Stomach (tissue), 4 donors: ENCODE data around the gene AKT2.

ENCODE experiments used
- EP300 ChIP-seq: sonication (generic); formaldehyde crosslinking; IDR thresholded peaks from one replicate; pipeline ENCODE4 v1.6.1; 2017; ENCODE audit warnings: antibody characterized with exemption
- POLR2A ChIP-seq, 4 donors: fragments of 450-650 bp; IDR thresholded peaks; one replicate each; pipeline ENCODE4 v1.6.1; 2016; ENCODE audit warnings: antibody characterized with exemption in 4 of 4, control low read depth in 2 of 4, mild to moderate bottlenecking in 1 of 4, moderate library complexity in 1 of 4
- POLR2AphosphoS5 ChIP-seq, 3 donors: sonication (generic); formaldehyde crosslinking; IDR thresholded peaks; one replicate each; pipeline ENCODE4 v1.6.1; 2016; ENCODE audit warnings: antibody characterized with exemption in 3 of 3
- TF ChIP-seq, protein P1 (sequence below), 7 experiments: fragments of 450-650 bp in 4 of 7; fragments of 200-600 bp in 3 of 7; sonication (generic) in 3 of 7; IDR thresholded peaks; one replicate each; pipeline ENCODE4 v1.5.1; 2016 to 2019; ENCODE audit warnings: antibody characterized with exemption in 7 of 7, control low read depth in 2 of 7, mild to moderate bottlenecking in 1 of 7

GRCh38 chr19:40236366-40236765, 48.8 kb downstream of the AKT2 start:
- TF ChIP-seq, protein P1, sequence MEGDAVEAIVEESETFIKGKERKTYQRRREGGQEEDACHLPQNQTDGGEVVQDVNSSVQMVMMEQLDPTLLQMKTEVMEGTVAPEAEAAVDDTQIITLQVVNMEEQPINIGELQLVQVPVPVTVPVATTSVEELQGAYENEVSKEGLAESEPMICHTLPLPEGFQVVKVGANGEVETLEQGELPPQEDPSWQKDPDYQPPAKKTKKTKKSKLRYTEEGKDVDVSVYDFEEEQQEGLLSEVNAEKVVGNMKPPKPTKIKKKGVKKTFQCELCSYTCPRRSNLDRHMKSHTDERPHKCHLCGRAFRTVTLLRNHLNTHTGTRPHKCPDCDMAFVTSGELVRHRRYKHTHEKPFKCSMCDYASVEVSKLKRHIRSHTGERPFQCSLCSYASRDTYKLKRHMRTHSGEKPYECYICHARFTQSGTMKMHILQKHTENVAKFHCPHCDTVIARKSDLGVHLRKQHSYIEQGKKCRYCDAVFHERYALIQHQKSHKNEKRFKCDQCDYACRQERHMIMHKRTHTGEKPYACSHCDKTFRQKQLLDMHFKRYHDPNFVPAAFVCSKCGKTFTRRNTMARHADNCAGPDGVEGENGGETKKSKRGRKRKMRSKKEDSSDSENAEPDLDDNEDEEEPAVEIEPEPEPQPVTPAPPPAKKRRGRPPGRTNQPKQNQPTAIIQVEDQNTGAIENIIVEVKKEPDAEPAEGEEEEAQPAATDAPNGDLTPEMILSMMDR (IDR thresholded peaks at IDR 0.05), result no peak
- no peak for TF ChIP-seq POLR2AphosphoS5 (IDR thresholded peaks at IDR 0.05)
- no peak for TF ChIP-seq POLR2A (IDR thresholded peaks at IDR 0.05)
- TF ChIP-seq EP300, result no peak
